HG03565 (cell line): ENCODE results near the gene PTBP3.
"Not testable (repeated sequence)": the region's sequence is repeated elsewhere in the genome, so short reads cannot be mapped to it uniquely, and the experiment has no call there.

ENCODE experiments used
- ATAC-seq: cut with Tn5 transposase; IDR thresholded peaks from one replicate; pipeline ENCODE4 v1.9.1; 2021; ENCODE audit warnings: mild to moderate bottlenecking, moderate library complexity; ENCODE audit not compliant: unreplicated experiment

PTBP3 gene

GRCh38 chr9:112273876-112274275 is 59.5 kb downstream of the PTBP3 start:
- ATAC-seq: no peak

GRCh38 chr9:112271466-112272098 is 61.8 kb downstream of the PTBP3 start:
- no peak for ATAC-seq

- ATAC-seq: no peak
Measured at GRCh38 chr9:112268413-112268812, 65.0 kb downstream of the PTBP3 start.

- not testable (repeated sequence) for ATAC-seq
Measured at GRCh38 chr9:112267086-112267485, 66.3 kb downstream of the PTBP3 start.

- ATAC-seq: no peak
Measured at GRCh38 chr9:112265391-112265790, 68.0 kb downstream of the PTBP3 start.

- no peak for ATAC-seq
Measured at GRCh38 chr9:112262577-112262976, 70.8 kb downstream of the PTBP3 start.

GRCh38 chr9:112261133-112261532 is 72.3 kb downstream of the PTBP3 start:
- ATAC-seq: no peak

GRCh38 chr9:112258106-112258505 is 75.3 kb downstream of the PTBP3 start:
- ATAC-seq: no peak

- ATAC-seq: no peak
Measured at GRCh38 chr9:112252194-112252593, 81.2 kb downstream of the PTBP3 start.

GRCh38 chr9:112249277-112249676 is 84.1 kb downstream of the PTBP3 start:
- ATAC-seq: peak; percentile 75

- no peak for ATAC-seq
Measured at GRCh38 chr9:112248722-112249121, 84.7 kb downstream of the PTBP3 start.

- no peak for ATAC-seq
Measured at GRCh38 chr9:112247090-112247489, 86.3 kb downstream of the PTBP3 start.

- no peak for ATAC-seq
Measured at GRCh38 chr9:112245126-112245525, 88.3 kb downstream of the PTBP3 start.

- no peak for ATAC-seq
Measured at GRCh38 chr9:112242147-112242804, 91.1 kb downstream of the PTBP3 start.

GRCh38 chr9:112241491-112241890 is 91.9 kb downstream of the PTBP3 start:
- no peak for ATAC-seq

- ATAC-seq: no peak
Measured at GRCh38 chr9:112239708-112240107, 93.7 kb downstream of the PTBP3 start.

- ATAC-seq: no peak
Measured at GRCh38 chr9:112239284-112239683, 94.1 kb downstream of the PTBP3 start.

GRCh38 chr9:112234779-112235178 is 98.6 kb downstream of the PTBP3 start:
- no peak for ATAC-seq

GRCh38 chr9:112233769-112234168 is 99.7 kb downstream of the PTBP3 start:
- no peak for ATAC-seq

GRCh38 chr9:112232233-112232632 is 101.2 kb downstream of the PTBP3 start:
- ATAC-seq: no peak

- no peak for ATAC-seq
Measured at GRCh38 chr9:112226091-112226490, 107.3 kb downstream of the PTBP3 start.

- ATAC-seq: no peak
Measured at GRCh38 chr9:112224401-112225289, 108.8 kb downstream of the PTBP3 start.
